NCI-H748 (cell line): ENCODE measurements around the gene SH2D5.
A peak's percentile ranks its signal among the peaks of the same experiment; 100 is the strongest.
"Not testable (repeated sequence)": the region's sequence is repeated elsewhere in the genome, so short reads cannot be mapped to it uniquely, and the experiment has no call there.

Experiments used
- DNase-seq: peaks from one replicate; lab custom pipeline; 2025; ENCODE audit not compliant: unreplicated experiment; lab: John Stamatoyannopoulos, UW

The SH2D5 gene

GRCh38 chr1:20728371-20729154, 3.9 kb downstream of the SH2D5 start:
- no peak for DNase-seq

GRCh38 chr1:20727746-20728316, 4.7 kb downstream of the SH2D5 start:
- no peak for DNase-seq

GRCh38 chr1:20726932-20727745, 5.4 kb downstream of the SH2D5 start:
- no peak for DNase-seq

DNA sequence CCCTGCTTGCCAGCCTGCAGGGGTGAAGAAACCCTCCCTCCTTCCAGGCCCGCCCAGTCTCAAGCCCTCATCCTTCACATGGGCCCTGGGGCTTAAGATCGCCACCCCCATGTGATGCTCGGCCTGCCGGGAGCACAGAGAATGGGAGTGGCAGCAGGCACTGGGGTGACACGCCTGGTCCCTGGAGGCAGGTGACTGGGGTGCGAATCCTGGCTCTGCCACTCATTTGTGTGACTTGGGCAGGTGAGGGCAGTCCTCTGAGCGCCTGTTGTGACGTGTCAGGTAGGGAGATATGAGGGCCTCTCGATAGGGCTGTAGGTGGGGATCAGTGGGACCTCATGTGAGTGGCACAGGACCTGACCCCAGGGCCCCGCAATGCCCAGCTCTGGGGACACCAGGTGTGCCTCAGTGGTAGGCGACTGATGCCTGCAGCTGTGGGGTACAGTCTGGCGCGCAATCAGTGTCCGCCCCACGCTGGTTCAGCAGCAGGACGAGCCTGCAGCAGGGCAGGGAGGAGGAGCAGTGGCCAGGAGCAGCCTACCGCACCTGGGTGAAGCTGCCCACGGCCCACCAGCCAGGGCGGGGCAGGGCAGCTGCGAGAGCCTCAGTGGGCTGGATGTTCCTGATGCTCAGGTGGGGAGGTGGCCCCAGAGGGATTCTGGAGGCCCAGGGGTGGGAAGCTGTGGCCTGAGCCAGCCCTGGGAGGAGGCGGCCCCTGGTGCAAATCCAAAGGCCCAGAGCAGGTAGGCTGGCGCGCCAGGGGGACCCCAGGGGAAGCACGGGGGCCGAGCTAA, 6.2 kb downstream of the SH2D5 start:
- DNase-seq, result no peak

GRCh38 chr1:20725189-20726117, 7.0 kb downstream of the SH2D5 start:
- no peak for DNase-seq

DNA sequence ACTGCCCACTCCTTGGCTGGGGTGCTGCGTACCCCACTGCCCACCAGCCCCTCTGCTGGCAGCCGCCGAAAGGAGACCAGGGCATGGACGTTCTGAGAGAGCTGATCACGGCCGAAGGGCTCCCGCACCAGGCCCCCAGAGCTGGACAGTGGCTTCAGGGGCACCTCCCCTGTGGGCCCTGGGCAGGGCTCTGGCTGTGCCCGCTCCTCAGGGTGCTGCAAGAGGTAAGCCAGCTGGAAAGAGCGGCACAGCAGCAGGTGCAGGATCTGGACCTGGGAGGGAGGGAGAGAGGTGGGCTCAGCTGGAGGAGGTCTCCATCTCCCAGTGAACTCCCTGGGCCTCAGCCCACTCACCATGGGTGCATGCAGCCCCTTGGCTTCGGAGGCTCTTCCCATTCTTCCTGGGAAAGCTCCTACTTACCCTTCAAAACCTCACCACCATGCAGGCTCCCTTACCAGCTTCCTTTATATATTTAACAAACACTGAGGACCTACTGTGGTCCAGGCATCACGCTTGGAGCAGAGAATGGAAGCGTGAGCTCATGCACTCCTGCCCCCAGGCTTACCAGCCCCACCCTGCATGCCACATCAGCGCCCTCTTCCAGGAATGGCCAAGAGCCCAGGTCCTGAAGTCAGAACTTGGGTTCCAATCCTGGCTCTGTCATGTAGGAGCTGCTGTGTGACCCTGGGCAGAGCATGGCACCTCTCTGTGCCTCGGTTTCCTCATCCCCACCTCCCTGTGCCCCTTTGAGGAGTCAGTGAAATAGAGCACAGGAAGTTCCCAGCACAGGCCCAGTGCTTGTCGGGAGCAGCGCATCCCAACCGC, 7.9 kb downstream of the SH2D5 start:
- DNase-seq, result no peak

DNA sequence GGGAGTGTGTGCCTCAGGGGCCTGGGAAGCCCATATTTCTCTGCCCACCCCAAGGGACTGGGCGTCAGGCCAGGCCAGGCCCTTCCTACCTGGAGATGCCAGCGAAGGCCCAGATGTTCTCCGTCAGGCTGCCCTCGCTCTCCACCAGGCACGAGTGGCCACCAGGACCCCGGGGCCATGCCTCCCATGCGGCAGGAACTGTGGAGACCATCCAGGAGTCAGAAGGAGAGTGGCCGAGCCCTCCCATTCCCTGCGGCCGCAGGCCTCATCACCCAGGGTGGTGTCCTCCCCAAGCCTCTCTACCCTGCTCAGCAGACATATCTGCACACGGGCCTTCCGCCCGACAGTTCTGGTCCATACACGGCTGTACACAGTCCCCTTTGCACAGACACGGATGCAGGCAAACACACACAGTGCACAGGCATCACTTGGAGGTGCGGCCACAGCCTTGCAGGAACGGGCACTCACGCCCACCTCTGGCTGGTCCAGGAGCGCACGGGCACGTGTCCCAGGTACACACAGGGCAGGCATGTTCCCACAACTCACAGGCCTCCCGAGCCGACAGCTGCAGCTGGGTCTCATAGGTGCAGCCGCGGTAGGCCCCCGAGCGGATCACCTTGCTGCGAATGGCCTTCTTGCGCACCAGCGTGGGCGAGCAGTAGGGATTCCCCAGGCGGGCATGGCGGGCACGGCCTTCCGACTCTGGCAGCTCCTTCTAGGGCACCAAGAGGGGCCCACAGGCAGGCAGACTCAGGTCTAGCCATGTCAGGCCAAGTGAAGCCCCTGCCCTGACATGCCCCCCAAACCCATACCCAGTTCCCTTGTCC, 8.8 kb downstream of the SH2D5 start:
- no peak for DNase-seq

GRCh38 chr1:20723159-20723536, 9.4 kb downstream of the SH2D5 start:
- DNase-seq, result no peak

- DNase-seq, result no peak
Observed at GRCh38 chr1:20721117-20722061, 11.1 kb downstream of the SH2D5 start.

DNA sequence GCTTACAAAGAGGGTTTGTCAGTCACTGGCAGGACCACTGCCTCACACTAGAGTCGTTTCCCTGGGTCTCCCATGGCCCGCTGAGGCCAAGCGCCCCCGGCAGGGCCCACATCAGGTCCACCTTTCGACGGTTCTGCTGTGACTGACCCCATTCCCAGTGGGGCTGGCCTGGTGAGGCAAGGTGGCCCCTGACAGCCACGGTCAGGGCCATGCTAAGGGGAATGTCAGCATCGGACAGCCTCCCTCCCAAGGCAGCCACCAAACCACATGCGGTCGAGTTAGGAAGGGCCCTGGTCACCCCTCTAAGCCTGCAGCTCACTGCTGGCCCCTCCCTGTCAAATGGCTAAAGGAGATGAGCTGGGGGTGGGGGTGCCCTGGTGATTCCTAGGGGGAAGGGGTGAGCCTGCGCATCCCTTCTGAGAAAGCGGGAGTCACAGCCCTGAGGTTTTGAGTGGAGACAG, 11.8 kb downstream of the SH2D5 start:
- no peak for DNase-seq

GRCh38 chr1:20719871-20720620, 12.5 kb downstream of the SH2D5 start:
- no peak for DNase-seq

GRCh38 chr1:20719261-20719660, 13.2 kb downstream of the SH2D5 start:
- DNase-seq, result no peak

DNA sequence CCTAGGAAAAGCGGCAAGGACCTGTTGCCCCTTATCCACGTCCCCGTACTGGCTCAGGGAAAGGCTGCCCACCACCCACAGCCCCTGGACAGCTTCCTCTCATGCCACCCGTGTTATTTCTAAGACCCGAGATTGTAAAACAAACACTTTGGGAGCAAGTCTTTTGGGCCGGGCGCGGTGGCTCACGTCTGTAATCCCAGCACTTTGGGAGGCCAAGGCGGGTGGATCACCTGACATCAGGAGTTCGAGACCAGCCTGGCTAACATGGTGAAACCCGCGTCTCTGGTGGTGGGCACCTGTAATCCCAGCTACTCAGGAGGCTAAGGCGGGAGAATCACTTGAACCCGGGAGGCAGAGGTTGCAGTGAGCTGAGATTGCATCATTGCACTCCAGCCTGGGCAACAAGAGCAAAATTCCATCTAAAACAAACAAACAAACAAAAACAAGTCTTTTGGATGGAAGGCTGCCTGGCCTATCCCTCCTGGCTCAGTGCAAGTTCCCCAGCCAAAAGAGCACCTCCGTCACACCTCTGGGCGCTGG, 14.1 kb downstream of the SH2D5 start:
- not testable (repeated sequence) for DNase-seq

GRCh38 chr1:20717452-20718342, 14.8 kb downstream of the SH2D5 start, which contains the start of gene KIF17:
Gene KIF17, minus strand, starts transcription at chr1:20718007. Its CDS starts 301 bp downstream, at chr1:20717706.
- peak; percentile 80 for DNase-seq

DNA sequence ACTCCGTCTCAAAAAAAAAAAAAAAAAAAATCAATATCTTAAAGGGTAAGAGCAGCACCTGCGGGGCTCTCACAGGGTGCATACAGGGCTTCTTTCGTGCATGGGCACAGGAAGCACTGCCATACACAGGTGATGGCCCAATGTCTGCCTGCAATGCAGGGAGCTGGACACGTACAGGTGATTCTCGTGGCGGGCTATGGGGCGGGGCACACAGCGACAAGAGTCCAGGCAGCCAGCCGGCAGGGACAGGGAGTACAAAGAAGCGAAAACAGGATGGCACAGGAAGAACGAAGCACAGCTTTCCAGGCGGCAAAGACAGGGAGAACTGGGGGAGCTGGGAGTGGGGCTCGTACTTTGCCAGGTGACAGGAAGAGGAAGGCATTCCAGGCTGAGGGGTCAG, 16.3 kb downstream of the SH2D5 start:
- peak; percentile 10 for DNase-seq
